WTC11 (cell line): Measurements from ENCODE around the gene ZCCHC7. TPM values are rescaled to one million over a fixed set of nuclear protein-coding genes. Genes with fewer than 3 reads are reported as not detected.

Source experiments
- ATAC-seq: fragments of 200-7000 bp; cut with Tn5 transposase; 2 replicates; pipeline ENCODE4 v1.10.0; 2021; ENCODE audit warnings: mild to moderate bottlenecking, moderate library complexity
- CTCF ChIA-PET: fragments of 300-600 bp; sonication (Branson Sonifier 250); formaldehyde crosslinking; loops from one replicate; lab custom pipeline; 2021; ENCODE audit warnings: antibody characterized with exemption; lab: Charles Lee
- POLR2A ChIA-PET: fragments of 350-600 bp; sonication (Branson Sonifier 250); formaldehyde crosslinking; loops from one replicate; lab custom pipeline; 2021; ENCODE audit warnings: antibody characterized with exemption; lab: Charles Lee
- DNase-seq: peaks from one replicate; pipeline ENCODE4 v3.0.0; 2021; ENCODE audit warnings: low spot score
- H3K27ac Mint-ChIP-seq: 2 replicates; pipeline ENCODE4 v1.8.0; 2021; ENCODE audit warnings: mixed read lengths
- H3K27me3 Mint-ChIP-seq: 2 replicates; pipeline ENCODE4 v1.8.0; 2021; ENCODE audit warnings: low read depth, mild to moderate bottlenecking, moderate library complexity, mixed read lengths
- H3K36me3 Mint-ChIP-seq: 2 replicates; pipeline ENCODE4 v1.8.0; 2021; ENCODE audit warnings: mixed read lengths
- H3K4me1 Mint-ChIP-seq: 2 replicates; pipeline ENCODE4 v1.8.0; 2022; ENCODE audit warnings: mixed read lengths
- H3K4me3 Mint-ChIP-seq: 2 replicates; pipeline ENCODE4 v1.8.0; 2021; ENCODE audit warnings: mild to moderate bottlenecking, moderate library complexity, mixed read lengths
- H3K9me3 Mint-ChIP-seq: 2 replicates; pipeline ENCODE4 v1.8.0; 2021; ENCODE audit warnings: mixed read lengths
- CDX4 ChIP-seq: fragments of 250-450 bp; sonication (Bioruptor Pico); IDR thresholded peaks from 2 replicates; pipeline ENCODE4 v1.9.0; 2021; ENCODE audit warnings: moderate library complexity, mild to moderate bottlenecking, inconsistent platforms, borderline replicate concordance
- CREB1 ChIP-seq: sonication (generic); formaldehyde crosslinking; IDR thresholded peaks from 2 replicates; pipeline ENCODE4 v1.8.0; 2023; ENCODE audit warnings: mild to moderate bottlenecking, missing genetic modification reagents
- E2F1 ChIP-seq: sonication (generic); formaldehyde crosslinking; IDR thresholded peaks from 2 replicates; pipeline ENCODE4 v1.8.0; 2022; ENCODE audit warnings: mild to moderate bottlenecking, missing genetic modification reagents
- FOXK1 ChIP-seq: sonication (generic); formaldehyde crosslinking; IDR thresholded peaks from 2 replicates; pipeline ENCODE4 v1.8.0; 2022; ENCODE audit warnings: mild to moderate bottlenecking, moderate library complexity, missing genetic modification reagents
- HMGA2 ChIP-seq: fragments of 250-450 bp; sonication (Bioruptor Pico); IDR thresholded peaks from 2 replicates; pipeline ENCODE4 v1.4.0; 2021; ENCODE audit warnings: mild to moderate bottlenecking, moderate library complexity
- OVOL2 ChIP-seq: fragments of 250-450 bp; sonication (Bioruptor Pico); IDR thresholded peaks from 2 replicates; pipeline ENCODE4 v1.9.0; 2021; ENCODE audit warnings: mild to moderate bottlenecking, borderline replicate concordance
- PRDM15 ChIP-seq: sonication (generic); formaldehyde crosslinking; IDR thresholded peaks from 2 replicates; pipeline ENCODE4 v1.8.0; 2022; ENCODE audit warnings: missing genetic modification reagents
- TCF7 ChIP-seq: sonication (generic); formaldehyde crosslinking; IDR thresholded peaks from 2 replicates; pipeline ENCODE4 v1.8.0; 2022; ENCODE audit warnings: mild to moderate bottlenecking, low read depth, missing genetic modification reagents, moderate library complexity
- ZNF232 ChIP-seq: sonication (generic); formaldehyde crosslinking; IDR thresholded peaks from 2 replicates; pipeline ENCODE4 v1.8.0; 2022; ENCODE audit warnings: mild to moderate bottlenecking, missing genetic modification reagents
- ZNF263 ChIP-seq: sonication (generic); formaldehyde crosslinking; IDR thresholded peaks from 2 replicates; pipeline ENCODE4 v1.8.1; 2022; ENCODE audit warnings: low read depth, mild to moderate bottlenecking, moderate library complexity, missing genetic modification reagents
- ZNF281 ChIP-seq: sonication (generic); formaldehyde crosslinking; IDR thresholded peaks from 2 replicates; pipeline ENCODE4 v1.8.0; 2023; ENCODE audit warnings: mild to moderate bottlenecking, missing genetic modification reagents
- ZNF396 ChIP-seq: fragments of 250-450 bp; sonication (Bioruptor Pico); IDR thresholded peaks from 2 replicates; pipeline ENCODE4 v1.8.0; 2021; ENCODE audit warnings: mild to moderate bottlenecking, moderate library complexity, borderline replicate concordance
- ZNF425 ChIP-seq: fragments of 250-450 bp; sonication (Bioruptor Pico); conservative IDR thresholded peaks from 2 replicates; pipeline ENCODE4 v1.9.0; 2021; ENCODE audit warnings: mild to moderate bottlenecking
- ZNF671 ChIP-seq: fragments of 250-450 bp; sonication (Bioruptor Pico); IDR thresholded peaks from 2 replicates; pipeline ENCODE4 v1.8.0; 2021; ENCODE audit warnings: mild to moderate bottlenecking
- total RNA-seq: library from RNA; stranded (reverse); gene quantifications from 3 replicates; pipeline ENCODE4 v1.2.3, GENCODE V29; 2021
- TF ChIP-seq, protein P1 (sequence below): sonication (generic); formaldehyde crosslinking; IDR thresholded peaks from 2 replicates; pipeline ENCODE4 v1.8.1; 2022; ENCODE audit warnings: mild to moderate bottlenecking, missing genetic modification reagents, moderate library complexity, borderline replicate concordance
- TF ChIP-seq, protein P2 (sequence below): fragments of 250-450 bp; sonication (Bioruptor Pico); IDR thresholded peaks from 2 replicates; pipeline ENCODE4 v1.9.0; 2021; ENCODE audit warnings: mild to moderate bottlenecking, borderline replicate concordance
- TF ChIP-seq, protein P3 (sequence below): sonication (generic); formaldehyde crosslinking; IDR thresholded peaks from 2 replicates; pipeline ENCODE4 v1.8.1; 2023; ENCODE audit warnings: mild to moderate bottlenecking, missing genetic modification reagents, moderate library complexity

Gene ZCCHC7
- total RNA-seq, 1 experiment from 2014 or later: 30.1 TPM

GRCh38 chr9:37266630-37267029, 146.3 kb downstream of the ZCCHC7 start (continued):
- TF ChIP-seq, protein P1, sequence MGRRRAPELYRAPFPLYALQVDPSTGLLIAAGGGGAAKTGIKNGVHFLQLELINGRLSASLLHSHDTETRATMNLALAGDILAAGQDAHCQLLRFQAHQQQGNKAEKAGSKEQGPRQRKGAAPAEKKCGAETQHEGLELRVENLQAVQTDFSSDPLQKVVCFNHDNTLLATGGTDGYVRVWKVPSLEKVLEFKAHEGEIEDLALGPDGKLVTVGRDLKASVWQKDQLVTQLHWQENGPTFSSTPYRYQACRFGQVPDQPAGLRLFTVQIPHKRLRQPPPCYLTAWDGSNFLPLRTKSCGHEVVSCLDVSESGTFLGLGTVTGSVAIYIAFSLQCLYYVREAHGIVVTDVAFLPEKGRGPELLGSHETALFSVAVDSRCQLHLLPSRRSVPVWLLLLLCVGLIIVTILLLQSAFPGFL (CRISPR knock-in tag): no peak
- TF ChIP-seq ZNF671 (CRISPR knock-in tag): no peak

DNA sequence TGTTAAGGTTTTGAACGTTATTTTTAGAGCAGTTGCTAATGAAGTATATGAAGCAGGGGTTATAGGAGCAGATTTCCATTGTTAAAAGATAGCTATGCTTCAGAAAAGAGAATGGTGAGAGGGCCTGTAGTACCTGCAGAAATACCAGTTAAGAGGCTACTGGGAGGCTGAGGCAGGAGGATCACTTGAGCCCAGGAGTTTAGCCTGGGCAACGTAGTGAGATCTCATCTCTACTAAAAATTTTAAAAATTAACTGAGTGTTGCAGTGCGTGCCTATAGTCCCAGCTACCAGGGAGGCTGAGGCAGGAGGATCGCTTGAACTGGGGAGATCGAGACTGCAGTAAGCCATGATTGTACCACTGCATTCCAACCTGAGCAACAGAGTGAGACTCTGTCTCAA, 148.8 kb downstream of the ZCCHC7 start:
- 0 out of 2 replicates have a peak, but pooled peaks cover 4% of the 10 kb centered on the region for H3K4me1 Mint-ChIP-seq
- POLR2A ChIA-PET: no interaction called here
- peaks cover 11% of the 10 kb centered on the region; the same call in 1 of the 2 replicates for H3K9me3 Mint-ChIP-seq
- H3K27me3 Mint-ChIP-seq: no peaks in the 10 kb centered on the region
- CTCF ChIA-PET: no interaction called here
- peaks cover 7% of the 10 kb centered on the region for H3K36me3 Mint-ChIP-seq
- H3K27ac Mint-ChIP-seq: no peak overlapping the region
- no peak overlapping the region for H3K4me3 Mint-ChIP-seq
- no peak for DNase-seq
- no peak for ATAC-seq
- TF ChIP-seq ZNF425 (no peak), OVOL2 (CRISPR knock-in tag) (no peak), CDX4 (CRISPR knock-in tag) (no peak), PRDM15 (no peak), FOXK1 (CRISPR knock-in tag) (no peak), HMGA2 (no peak), ZNF232 (no peak), TCF7 (CRISPR knock-in tag) (no peak), CREB1 (CRISPR knock-in tag) (no peak), ZNF281 (CRISPR knock-in tag) (no peak), ZNF396 (CRISPR knock-in tag) (no peak), ZNF263 (CRISPR knock-in tag) (no peak), E2F1 (no peak)
- TF ChIP-seq, protein P2, sequence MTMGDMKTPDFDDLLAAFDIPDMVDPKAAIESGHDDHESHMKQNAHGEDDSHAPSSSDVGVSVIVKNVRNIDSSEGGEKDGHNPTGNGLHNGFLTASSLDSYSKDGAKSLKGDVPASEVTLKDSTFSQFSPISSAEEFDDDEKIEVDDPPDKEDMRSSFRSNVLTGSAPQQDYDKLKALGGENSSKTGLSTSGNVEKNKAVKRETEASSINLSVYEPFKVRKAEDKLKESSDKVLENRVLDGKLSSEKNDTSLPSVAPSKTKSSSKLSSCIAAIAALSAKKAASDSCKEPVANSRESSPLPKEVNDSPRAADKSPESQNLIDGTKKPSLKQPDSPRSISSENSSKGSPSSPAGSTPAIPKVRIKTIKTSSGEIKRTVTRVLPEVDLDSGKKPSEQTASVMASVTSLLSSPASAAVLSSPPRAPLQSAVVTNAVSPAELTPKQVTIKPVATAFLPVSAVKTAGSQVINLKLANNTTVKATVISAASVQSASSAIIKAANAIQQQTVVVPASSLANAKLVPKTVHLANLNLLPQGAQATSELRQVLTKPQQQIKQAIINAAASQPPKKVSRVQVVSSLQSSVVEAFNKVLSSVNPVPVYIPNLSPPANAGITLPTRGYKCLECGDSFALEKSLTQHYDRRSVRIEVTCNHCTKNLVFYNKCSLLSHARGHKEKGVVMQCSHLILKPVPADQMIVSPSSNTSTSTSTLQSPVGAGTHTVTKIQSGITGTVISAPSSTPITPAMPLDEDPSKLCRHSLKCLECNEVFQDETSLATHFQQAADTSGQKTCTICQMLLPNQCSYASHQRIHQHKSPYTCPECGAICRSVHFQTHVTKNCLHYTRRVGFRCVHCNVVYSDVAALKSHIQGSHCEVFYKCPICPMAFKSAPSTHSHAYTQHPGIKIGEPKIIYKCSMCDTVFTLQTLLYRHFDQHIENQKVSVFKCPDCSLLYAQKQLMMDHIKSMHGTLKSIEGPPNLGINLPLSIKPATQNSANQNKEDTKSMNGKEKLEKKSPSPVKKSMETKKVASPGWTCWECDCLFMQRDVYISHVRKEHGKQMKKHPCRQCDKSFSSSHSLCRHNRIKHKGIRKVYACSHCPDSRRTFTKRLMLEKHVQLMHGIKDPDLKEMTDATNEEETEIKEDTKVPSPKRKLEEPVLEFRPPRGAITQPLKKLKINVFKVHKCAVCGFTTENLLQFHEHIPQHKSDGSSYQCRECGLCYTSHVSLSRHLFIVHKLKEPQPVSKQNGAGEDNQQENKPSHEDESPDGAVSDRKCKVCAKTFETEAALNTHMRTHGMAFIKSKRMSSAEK (CRISPR knock-in tag): no peak
- TF ChIP-seq, protein P3, sequence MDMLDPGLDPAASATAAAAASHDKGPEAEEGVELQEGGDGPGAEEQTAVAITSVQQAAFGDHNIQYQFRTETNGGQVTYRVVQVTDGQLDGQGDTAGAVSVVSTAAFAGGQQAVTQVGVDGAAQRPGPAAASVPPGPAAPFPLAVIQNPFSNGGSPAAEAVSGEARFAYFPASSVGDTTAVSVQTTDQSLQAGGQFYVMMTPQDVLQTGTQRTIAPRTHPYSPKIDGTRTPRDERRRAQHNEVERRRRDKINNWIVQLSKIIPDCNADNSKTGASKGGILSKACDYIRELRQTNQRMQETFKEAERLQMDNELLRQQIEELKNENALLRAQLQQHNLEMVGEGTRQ (CRISPR knock-in tag): no peak
